GM19372 (cell line): ENCODE data around the gene MCF2L2.

Experiments used
- ATAC-seq: cut with Tn5 transposase; IDR thresholded peaks from one replicate; pipeline ENCODE4 v1.9.1; 2021; ENCODE audit warnings: mild to moderate bottlenecking, low read depth, moderate library complexity; ENCODE audit not compliant: unreplicated experiment

Gene MCF2L2

DNA sequence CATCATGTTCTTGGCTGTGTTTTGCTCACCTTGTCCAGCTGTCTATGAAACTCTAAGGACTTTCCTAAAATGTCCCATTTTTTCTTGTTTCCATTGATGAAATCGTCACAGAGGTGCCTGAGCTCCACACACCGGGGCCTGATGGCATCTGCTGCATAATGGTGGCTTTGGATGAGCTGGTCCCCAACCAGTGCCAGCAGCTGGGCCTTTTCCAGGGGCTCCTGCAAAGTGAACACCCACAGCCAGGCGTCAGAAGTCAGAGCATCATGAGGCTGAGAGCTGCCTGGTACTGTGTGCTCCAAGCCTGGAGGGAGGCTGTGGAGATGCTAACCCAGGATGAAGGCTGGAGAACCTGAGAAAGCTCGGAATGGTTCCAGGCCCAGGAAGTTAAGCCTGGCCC, 128.4 kb downstream of the MCF2L2 start:
- ATAC-seq: no peak

DNA sequence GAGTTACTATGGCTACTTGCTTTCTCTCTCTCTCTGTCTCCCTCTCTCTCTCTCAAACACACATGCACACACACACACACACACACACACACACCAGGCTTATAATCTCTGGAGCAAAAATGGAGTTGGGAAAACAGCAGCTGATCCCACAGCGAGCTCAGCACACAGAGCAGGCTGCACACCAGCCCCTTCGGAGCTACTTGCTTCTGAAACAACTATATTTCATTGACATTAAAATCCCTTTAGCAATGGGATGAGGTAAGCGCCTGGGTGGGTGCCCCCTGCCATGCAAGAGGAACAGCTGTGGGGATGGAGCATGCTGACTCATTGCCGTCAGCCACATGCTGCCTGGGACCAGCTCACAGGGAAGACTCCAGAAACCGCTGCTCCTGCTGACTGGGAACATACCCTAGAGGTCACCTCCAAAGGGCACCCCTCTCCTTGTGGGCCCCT, 129.7 kb downstream of the MCF2L2 start:
- ATAC-seq: no peak

DNA sequence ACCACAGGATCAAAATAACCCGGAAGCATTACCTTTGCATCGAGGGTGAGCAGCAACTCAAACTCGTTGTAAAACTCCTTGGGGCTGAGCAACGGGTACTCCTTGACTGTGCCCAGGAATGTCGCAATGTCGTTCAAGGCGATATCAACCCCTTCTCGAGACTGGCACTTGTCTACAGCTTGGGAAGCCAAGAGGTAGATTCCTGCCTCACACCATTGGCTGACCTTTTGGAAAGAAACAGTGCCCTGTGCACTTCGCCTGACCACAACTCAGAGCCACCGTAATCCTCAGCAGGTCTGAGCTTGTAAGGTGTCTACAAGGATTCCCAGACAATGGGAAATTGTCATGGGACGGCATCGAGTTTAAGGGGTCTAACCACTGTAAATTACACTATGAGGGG, 131.5 kb downstream of the MCF2L2 start:
- no peak for ATAC-seq

DNA sequence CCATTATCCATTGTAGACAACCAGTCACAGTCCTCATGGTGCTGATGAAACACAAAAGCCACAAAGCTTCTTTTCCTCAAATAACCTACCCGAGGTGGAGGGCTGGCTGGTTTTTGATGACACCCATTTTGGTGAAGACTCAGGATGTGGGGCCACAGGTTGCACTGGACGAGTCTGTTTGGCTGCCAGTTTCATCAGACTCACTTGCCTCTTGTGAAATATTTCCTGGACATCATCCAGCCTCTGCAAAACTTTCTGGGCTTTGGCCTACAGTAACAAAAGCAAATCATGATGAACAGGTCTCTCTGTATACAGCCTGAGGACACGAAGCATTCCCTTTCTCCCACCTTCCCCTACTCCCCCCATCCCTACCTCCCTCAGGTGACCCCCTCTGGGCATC, 133.2 kb downstream of the MCF2L2 start:
- no peak for ATAC-seq

DNA sequence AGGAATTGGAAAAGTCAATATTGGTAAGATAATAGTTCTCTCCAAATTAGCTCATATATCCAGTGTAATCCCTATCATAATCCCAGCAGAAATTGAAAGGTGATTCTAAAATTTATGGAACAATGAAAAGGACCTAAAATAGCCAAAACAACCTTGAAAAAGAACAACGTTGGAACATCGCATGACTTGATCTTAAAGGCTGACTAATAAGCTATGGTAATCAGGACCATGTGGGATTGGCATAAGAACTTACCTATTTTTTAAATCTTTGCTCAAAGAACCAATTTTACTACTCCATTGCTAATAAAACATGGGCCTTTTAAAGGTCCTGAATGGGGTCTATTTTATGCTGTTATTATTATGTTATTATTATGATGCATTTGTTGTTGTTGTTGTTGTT, 134.5 kb downstream of the MCF2L2 start:
- ATAC-seq: no peak

DNA sequence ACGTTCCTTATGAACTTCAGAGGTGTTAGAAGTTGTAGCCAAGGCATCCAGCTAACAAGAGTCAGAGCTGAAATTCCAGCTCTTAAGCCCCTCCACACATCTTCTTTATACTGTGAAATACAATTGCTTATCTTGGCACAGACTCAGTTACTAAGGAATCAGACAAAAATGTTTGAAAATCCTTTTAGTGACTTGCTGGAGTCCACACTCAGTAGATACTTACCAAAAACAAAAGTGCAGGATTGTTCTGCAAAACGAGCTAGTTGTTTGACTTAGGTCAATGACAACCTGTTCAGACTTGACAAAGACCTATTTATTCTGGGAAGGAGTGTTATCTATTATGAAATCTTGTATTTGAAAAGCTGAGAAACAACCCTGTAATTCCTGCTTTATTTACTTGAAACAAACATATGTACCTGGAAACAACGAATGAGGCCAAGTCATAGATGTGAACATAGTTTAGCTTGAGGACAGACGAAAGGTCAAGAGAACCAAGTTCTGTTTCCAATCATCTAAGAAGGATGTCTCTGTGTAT, 136.9 kb downstream of the MCF2L2 start:
- ATAC-seq: no peak

DNA sequence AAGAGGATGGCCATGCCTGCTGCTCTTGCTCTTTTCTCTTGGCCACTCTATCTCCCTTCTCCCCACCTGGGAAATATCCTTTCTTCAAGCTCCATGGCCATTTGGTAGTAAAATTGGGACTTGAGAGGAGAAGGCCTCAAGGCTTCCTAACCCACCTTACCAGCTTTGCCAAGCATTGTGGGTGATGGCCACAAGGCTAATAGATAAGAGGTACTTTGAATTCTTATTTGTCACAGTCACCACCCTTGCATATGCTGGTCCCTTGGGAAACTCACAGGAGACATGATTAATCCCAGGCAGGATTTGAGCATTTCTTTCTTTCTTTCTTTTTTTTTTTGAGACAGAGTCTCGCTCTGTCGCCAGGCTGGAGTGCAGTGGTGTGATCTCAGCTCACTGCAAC, 138.2 kb downstream of the MCF2L2 start:
- ATAC-seq: no peak

DNA sequence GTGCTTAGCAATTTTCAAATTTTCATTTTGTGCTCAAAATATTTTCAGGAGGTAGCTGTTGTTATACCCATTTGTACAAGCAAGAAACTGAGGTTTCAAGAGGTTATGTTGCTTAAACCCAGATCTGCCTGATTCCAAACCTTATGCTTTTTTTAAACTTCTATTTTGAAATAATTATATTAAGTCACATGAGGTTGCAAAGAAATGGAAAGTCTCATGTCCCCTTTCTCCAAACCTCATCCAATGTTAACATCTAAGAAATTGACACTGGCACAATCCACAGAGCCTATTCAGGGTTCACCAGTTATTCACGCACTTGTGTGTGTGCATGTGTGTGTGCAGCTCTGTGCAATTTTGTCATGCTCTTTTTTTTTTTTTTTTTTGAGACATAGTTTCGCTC, 140.3 kb downstream of the MCF2L2 start:
- ATAC-seq: no peak

DNA sequence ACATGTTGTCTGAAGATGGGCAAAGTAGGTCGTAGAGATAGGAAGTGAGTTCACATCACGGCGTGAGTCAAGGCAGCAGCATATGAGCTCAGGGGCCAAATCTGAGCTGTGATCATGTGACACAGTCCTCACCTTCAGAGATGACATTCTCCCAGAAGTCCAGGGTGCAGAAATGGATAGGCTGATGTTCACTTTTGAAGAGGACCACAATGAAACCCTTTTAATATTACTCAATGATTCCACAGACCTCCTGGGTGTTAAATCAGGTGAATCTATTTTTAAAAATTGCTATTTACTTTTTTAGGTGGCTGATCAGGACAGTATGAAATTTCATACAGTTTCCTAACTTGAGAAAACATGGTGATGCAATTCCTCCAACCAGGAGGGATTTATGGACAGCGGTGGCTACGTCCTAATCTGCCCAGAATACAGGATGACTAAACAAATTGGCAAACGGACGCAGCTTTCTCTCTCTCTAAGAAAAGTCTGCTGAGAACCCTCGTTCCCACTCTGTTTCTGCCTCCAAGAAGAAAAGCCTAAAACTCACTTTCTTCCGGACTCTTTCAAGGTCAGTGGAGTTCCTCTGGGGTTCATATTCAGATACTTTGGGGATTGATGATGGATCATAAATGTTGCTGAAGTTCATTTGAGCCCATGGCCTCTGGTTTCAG, 141.0 kb downstream of the MCF2L2 start:
- no peak for ATAC-seq

DNA sequence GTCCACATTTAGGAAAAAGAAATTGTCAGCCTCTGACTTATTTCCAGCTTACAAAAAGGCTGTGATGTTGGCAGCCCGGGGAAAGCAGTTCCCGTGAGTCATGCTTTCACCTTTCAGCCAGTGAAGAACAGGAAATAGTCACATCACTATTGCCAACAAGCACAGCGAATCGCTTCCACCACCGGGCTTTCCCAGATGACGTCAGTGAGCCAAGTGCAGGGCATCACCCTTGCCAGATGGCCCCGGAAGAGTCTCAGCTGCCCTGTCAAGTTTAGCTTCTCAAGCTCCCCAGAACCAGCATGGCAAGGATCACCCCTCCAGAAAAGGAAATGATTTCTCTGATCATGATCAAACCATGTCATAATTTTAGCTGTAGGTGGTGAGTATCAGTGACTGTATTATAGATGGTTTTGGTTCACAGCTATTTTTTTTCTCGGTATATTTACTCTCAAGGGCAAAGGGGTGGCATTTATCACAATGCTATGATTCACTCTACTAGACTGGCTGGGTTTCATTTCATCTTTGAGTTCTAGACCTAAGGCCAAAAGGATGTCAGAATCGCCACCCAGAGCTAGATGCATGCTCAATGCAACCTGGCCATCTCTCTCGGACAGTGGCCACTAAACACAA, 142.5 kb downstream of the MCF2L2 start:
- peak; percentile 93 for ATAC-seq

DNA sequence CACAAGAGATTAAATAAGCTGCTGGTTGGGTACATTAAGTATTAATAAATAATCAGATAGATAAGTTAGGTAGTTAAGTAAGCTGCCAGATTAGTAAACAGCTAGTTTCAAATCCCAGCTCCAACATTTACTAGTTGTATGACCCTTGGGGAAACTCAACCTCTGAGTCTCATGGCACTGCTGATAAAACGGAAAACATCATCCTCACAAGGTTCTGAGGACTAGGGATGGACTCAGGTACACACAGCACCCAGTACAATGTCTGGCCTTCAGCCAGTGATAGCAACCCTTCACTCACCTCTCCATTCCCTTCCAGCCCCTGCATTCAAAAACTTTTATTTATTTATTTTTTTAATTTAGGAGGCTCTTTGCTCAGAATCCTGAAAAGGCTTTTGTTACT, 143.1 kb downstream of the MCF2L2 start:
- ATAC-seq: no peak

DNA sequence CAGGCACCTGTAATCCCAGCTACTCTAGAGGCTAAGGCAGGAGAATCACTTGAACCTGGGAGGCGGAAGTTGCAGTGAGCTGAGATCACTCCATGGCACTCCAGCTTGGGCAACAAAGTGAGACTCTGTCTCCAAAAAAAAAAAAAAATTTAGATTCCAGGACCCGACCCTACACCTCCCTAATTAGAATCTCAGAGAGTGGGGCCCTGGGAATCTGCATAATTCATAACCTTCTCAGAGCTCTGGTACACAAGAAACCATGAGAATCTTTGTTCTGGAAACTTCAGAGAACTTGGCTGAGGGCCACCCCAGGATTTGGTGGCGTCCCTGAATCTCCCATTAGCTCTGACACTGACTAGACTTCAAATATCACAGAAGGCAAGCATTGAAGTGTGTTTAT, 143.8 kb downstream of the MCF2L2 start:
- no peak for ATAC-seq

DNA sequence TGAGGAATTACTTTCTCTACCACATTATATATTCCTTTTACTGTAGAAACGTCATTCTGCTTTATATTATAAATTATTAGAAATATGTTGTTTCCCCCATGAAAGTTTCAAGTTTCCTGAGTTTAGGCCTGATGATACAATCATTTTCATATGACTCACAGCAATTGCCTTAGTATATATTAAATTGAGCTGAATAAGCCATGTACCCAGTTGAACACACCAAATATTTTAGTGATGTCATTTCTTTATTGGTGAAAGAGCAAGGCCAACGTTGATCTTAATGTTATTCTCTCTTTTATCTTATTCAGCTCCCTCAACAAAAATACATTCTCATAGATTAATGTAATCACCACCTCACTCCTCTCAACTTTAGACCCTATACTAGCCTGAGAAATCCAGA, 144.5 kb downstream of the MCF2L2 start:
- no peak for ATAC-seq

DNA sequence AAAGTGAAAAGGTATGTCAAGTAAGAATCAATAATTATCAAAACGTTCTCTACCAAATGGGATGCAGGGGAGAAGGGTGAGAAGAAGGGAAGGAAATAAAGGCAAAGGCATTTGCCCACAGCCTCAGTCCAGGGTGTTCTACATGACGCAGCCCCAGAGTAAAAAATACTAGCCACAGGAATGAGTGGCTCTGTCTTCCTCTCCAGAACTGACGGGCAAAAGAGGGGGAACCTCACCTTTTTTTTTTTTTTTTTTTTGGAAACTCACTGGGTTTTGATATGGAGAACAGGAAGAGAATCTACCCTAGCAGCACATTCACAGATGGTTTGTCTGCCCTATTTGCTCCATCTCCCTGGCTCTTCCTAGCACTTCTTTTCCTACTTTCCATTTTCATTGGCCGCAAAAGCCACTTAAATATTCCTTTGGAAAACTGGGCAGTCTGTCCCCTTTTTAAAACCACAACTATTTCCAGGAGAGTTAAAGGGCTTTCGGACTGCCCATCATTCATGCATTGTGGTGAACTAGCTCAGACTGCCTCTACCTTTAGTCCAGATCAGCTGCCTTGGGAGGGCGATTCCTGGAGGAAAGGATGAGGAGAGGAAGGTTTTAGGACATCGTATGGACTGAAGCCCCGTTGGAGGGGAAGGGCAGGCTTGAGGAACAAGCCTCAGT, 147.2 kb downstream of the MCF2L2 start:
- no peak for ATAC-seq

DNA sequence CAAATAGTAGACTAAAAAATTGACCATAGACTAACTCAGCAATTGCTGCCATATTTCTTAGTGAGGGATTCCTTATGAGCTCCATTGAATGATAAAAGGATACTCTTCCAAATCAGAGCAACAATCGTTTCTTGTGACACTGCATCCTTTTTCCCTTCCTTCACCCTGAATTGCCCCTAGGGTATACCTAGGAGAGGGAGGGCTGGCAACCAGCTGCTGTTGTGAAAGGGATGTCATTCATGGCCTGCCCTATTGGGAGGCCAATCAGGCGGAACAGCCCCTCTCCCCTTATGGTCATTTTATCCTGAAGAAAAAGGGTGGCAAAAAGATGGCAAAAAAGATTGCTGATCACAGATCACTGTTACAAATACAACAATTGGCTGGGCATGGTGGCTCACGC, 149.0 kb downstream of the MCF2L2 start:
- ATAC-seq: no peak

DNA sequence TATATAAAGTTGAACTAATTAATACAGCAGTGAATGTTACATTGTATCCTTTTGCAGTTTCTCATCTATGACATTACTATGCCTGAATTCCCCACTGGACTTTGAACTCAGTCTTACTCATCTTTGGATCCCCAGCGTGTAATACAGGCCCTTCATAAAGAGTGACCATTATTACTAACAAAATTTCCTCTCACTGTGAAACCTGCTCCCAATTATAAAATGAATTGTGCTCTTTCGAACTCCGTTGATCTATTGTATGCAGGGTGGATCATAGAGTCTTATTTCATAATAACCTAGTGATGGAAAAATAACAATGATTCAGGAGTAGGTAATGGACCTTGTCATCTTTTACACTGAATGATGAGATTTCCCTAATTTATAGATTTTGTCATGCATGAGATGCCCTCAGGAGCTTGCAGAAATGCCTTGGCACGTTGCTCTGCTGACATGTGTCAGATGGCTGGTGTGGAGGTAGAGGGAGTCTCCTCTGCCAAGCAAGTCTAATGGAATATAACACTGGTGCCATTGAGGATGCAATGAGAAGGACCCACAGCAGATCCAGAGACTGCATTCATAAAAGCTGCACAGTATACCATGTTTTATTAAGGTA, 149.8 kb downstream of the MCF2L2 start:
- ATAC-seq: no peak

DNA sequence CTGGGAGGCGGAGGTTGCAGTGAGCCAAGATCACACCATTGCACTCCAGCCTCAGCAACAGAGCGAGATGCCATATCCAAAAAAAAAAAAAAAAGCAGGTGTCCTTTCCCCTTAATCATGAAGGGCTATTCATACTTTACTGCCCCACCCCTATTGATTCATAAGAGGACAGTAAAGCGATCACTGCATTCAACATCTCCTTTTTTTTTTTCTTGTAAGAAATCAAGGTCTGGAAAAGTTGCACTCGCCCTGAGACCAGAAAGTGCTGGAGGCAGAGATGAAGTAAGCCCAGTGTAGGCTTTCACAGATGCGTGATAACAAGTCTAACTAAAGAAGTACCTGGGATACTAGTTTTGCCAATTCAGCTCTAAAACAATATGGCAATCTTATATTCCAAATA, 151.2 kb downstream of the MCF2L2 start:
- no peak for ATAC-seq

DNA sequence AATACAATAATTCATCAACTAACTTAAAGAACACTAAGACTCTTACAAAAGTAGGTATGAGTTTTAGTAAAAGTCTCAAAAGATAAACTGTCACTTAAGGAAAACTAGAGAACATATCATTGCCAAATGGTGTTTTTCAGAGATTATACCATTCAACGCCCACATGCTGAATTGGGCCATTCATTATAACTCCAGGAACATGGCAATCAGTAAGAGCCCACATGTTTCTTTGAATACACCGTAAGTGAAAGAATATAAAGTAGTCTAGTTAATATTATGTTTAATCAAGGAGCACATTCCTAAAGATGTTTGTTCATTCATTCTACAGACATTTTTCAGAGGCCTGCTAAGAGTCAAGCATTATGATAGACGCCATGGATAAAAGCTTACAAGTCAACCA, 152.5 kb downstream of the MCF2L2 start:
- ATAC-seq: no peak

DNA sequence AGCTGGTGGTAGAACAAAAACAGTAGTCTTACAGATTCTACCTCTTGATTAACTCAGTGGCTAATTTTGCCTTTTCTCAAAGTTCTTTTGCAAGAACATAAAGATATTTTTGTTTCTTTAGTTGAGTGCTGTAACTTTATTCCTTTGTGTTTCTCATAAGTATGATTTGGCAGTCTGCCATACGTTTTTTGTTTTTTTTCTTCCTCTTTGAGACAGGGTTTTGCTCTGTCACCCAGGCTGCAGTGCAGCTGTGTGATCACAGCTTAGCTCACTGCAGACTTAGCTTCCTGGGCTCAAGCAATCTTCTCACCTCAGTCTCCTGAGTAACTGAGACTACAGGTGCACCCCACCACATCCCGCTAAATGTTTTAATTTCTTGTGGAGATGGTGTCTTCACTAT, 153.0 kb downstream of the MCF2L2 start:
- ATAC-seq: no peak

DNA sequence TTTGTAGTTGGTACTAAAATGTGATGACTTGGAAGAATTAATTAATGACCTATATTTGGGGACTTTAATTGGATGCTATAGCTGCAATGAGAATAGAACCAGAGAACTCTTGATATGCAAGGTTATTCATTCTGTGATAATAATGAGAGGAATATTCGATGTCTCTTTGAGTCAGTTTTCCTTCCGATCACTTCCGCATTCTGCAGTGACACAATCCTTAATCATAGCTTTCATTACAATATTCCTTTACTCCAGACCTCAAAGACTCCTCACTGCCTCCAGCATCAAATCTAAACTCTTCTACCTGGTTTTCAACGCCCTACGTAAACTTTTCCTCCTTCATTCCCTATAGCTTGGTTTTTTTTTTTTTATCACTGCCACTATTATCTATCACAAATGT, 153.8 kb downstream of the MCF2L2 start:
- no peak for ATAC-seq

DNA sequence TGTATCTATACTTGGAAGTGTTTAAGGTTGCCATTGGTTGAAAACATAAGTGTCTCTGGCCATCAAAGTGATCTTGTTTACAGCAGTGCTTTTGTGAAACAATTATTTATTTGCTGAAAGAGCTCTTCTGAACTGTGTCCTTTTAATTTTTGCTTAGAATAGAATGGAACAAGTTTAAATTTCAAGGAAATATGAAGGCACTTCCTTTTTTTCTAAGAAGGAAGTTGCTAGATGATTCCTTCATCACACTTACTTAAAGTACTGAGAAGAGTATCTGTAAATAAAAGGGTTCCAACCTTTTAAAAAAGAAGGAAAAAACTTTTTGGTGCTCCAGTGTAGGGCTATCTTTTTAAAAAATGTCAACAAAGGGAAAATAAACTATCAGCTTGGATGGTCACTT, 155.6 kb downstream of the MCF2L2 start:
- ATAC-seq: no peak
